Measurements from ENCODE around the gene ZNF57.
"Not testable (repeated sequence)": the region's sequence is repeated elsewhere in the genome, so short reads cannot be mapped to it uniquely, and the experiment has no call there.

Gene ZNF57

DNA sequence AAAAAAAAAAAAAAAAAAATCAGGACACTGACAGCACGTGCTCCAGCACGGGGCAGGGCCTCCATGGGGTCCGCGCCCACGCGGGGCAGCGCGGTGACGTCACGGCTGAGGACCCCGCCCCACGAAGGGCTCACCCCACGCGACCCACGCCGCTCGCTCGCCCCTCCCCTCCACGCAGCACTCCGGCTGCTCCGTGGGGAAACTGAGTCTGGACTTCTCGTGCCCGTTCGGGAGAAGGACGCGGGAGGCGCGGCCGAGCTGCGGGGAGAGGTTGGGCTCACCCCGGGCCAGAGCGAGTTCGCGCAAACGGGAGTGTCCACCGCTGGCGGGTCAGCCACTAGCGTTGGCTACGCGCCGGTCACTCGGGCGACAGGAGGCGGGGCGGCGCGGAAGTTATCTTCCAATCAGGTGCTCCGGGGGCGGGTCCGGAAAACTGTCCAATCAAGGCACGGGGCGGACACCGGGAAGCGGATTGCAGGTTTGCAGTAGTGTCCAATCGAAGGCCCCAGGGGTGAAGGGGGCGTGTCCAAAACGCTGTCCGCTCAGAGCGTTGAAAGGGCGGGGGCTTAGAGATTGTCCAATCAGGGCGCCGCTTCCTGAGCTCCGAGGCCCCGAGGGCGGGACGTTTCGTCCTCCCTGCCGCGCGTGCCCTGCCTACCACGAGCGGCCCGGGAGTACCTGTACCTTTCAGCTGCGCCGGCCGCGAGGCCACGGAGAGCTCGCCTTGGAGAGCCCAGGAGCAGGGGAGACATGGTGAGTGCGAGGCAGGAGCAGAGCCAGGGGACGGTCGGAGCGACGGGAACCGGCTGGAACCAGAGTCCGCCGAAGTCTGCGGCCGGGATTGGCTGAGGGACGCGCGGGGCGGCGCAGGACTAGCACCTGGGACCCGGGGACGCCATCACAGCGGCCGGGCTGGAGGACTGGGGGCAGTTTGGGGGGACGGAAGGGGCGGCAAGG lies at the start of gene ZNF57:
ZNF57 (plus strand) TSS at position 633 of the 957 bp plus-strand sequence; CDS start at position 751, 118 bp downstream.
- peak; percentile 98 for DNase-seq (ENCODE audit: low read depth)

DNA sequence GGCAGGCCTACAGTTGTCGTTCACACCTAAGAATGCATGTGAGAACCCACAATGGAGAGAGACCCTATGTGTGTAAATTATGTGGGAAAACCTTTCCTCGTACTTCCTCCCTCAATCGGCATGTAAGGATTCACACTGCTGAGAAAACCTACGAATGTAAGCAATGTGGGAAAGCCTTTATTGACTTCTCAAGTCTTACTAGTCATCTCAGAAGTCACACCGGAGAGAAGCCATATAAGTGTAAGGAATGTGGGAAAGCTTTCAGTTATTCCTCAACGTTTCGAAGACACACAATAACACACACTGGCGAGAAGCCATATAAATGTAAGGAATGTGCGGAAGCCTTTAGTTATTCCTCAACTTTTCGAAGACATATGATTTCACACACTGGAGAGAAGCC lies 48.1 kb upstream of the ZNF57 start:
- peak; percentile 21 for DNase-seq (ENCODE audit: low read depth)

DNA sequence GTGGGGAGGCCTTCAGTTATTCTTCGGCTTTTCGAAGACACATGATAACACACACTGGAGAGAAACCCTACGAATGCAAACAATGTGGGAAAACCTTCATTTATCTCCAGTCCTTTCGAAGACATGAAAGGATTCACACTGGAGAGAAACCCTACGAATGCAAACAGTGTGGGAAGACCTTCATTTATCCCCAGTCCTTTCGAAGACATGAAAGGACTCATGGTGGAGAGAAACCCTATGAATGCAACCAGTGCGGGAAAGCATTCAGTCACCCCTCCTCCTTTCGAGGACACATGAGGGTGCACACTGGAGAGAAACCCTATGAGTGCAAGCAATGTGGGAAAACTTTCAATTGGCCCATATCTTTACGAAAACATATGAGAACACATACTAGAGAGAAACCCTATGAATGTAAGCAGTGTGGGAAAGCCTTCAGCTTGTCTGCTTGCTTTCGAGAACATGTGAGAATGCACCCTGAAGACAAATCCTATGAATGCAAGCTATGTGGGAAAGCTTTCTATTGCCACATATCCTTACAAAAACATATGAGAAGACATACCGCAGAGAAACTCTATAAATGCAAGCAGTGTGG lies 47.6 kb upstream of the ZNF57 start:
- peak; percentile 15 for DNase-seq (ENCODE audit: low read depth)

DNA sequence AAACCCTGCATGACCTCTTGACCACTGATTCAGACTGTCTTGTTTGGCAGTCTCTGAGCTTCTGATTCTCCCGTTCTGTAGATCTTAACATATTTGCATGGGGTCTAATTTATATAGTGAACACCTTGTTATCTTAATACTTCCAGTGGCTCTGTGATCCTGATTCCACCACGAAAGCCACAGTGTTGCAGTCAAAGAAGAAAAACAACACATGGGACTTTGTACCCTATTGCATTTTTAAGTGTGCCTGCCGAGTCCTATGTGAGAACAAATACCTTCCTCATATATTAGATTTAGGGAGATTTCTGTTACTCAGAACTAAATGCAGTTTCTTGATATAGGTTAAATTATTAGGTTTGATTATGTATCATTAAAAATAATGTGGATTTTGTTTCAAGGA lies 45.9 kb upstream of the ZNF57 start:
- DNase-seq (ENCODE audit: low read depth): no peak

DNA sequence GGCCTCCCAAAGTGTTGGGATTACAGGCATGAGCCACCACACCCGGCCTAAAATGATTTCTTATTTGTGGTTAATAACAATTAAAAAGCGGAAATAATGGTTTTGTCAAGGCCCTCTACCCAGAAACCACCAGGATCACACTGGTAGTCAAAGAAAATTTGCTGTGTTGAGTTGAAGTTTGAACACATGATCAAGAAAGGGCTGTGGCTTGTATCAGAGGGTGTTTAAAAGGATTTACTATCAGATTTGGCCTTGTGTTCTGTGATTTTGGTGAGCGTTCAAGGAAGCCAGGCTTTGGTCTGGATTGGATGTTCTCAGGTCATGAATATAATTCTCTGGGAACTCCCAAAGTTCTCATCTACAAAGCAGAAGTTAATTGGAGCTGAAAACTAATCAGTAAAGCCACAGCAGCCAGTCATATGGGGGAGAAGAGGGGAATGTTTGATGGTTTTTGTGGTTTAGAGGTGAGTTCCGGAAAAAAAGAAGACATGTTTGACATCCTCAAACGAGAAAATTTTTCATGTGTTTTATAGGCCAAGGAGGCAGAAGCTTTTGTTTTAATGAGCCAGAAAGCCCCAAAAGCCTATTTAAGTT lies 44.2 kb upstream of the ZNF57 start:
- no peak for DNase-seq (ENCODE audit: low read depth)

DNA sequence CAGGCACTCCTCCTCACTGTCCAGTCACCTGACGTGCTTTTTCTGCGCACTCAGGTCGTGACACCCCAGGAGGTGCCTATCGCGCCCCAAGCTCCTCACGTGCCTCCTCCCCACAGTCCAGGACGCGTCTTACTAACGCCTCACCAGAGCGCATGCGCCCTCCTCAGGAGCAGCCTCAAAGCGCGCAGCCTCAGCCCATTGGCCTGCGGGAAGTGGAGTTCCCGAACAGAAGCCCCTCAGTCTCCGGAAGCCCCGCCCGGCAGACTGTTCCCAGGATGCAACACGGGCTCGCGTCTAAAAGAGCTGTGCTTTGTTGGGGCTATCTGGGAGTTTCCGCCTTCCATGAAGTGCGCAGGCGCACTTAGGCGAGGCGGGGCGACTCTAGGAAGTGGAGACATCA lies 41.9 kb upstream of the ZNF57 start:
- DNase-seq (ENCODE audit: low read depth): no peak

DNA sequence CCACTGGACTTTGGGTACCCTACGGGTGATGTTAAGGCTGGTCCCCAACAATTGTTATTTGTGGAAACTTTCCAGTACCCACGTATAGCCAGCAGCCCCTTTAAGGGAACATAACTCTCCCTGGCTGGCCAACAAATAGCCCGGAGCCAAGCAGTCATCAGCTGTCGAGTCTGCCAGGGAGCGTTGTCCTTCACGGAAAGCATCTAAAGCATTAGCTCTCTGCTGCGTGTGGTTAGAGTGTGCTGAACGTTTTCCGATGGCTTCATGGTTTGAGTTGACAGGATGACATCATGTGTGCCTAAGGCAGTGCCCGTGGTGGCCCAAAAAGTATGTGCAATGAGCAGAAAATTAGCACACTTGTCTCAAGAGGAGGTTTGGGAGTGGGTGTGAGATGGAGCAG lies 36.9 kb upstream of the ZNF57 start:
- DNase-seq (ENCODE audit: low read depth): no peak

DNA sequence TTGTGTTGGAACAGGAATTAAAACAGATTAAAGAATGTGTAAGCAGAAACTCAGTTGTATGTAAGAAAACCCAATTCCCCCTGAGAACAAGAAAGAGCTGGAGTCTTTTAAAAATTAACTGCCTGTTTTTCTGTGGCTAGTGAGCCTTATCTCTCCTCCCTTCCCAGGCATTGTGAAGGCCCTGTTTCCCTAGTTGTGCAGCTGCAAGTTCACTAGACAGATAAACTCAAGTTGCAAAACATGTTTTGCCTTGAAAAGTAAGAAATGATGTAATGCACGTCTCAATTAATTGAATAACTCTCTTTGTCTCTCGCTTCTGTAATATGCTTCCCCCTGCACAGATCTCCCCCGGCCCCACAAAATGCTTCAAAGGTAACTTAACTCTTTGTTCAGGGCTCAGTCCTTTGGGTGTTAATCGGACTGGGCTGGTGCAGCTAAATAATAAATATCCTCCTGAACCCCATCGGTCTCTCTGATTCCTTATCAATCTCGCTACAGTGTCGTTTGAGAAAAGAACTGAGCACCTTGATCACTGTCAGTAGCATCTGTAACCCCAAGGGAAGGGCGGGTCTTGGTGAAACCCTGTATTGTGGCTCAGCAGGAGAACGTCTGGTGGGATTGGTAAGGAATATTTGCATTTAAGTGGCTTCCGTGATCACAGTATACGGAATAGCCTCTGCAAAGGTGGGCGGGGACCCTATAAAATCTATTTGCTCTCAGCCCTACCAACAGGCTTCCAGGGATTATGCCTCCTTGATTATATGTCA lies 35.2 kb upstream of the ZNF57 start:
- DNase-seq (ENCODE audit: low read depth): peak; percentile 81

DNA sequence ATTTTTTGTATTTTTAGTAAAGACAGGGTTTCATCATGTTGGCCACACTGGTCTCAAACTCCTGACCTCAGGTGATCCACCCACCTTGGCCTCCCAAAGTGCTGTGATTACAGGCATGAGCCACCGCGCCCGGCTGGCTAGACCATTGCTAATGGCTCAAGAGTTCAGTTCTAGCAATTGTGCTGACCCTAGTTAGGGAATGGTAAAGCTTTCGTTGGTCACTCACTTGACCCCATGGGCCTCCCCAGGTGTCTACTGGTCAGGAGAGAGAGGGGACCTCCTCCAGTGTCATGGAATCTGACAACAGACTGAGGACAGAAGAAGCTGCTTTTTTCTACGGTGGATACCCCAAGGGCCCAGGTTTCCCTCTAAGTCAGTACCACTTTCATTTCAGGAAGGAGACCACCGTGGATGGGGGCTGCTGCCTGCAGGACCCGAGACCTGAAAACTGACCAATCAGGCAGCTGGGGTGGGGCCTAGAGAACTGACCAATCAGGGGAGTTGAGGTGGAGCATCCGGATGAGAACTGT lies 34.2 kb upstream of the ZNF57 start:
- DNase-seq (ENCODE audit: low read depth): no peak

DNA sequence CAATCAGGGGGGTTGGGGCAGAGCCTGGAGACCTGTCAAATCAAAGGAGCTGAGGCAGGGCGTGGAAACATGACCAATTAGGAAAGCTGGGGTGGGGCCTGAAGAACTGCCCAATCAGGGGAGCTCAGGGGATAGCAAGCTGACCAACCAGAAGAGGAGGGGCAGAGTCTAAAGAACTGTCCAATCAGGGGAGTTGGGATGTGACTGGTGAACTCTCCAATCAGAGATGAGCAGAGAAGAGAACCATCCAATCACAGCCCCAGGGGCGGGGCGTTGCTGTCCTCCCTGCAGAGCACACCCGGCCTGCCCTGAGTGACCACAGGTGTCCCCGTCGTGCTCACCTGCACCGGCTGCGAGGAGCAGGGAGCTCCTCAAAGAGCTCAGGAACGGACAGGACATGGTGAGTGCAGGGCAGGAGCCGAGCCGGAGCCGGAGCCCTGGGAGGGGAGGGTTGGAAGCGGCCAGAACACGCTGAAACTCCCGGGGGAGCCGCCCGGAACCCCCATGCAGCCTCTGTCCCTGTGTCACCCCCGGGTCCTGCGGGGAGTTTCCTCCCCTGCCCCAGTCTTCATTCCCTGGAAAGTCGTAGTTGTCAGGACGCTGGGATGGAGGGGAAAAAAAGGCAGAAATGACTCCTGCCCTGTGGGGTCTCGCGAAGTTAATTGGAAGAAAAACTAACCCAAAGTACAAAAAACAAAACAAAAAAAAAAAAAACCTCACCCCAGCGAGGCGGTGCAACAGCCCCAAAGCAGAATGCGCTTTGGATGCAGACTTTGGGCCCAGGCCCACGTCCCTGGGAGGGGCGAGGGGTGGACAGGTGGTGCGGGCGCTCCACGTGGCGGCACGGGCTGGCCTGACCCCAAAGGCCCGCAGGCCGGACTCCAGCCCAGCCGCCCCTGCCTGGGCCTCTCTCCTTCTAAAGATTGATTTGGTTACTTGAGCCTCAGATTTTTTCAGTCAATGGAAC lies 33.4 kb upstream of the ZNF57 start, which contains the start of gene ZNF556:
ZNF556 (plus strand) TSS at position 311 of the 967 bp plus-strand sequence; CDS start at position 398, 87 bp downstream.
- no peak for DNase-seq (ENCODE audit: low read depth)

DNA sequence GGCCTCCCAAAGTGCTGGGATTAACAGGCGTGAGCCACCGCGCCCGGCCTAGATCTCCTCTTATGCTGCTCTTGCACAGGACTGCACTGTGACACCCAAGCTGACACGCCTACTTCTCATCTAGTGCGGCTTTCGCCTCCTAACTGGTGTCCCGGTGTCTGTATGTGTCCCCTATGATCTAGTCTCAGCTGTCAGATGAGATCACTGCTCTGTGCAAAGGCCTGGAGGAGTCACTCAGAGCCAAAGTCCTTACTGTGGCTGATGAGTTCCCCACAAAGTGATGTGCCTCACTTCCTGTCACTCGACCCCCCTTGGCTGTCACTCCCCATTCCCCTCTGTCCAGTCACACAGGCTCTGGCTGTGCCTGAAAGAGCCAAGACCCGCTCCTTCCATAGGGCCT lies 31.1 kb upstream of the ZNF57 start:
- no peak for DNase-seq (ENCODE audit: low read depth)

DNA sequence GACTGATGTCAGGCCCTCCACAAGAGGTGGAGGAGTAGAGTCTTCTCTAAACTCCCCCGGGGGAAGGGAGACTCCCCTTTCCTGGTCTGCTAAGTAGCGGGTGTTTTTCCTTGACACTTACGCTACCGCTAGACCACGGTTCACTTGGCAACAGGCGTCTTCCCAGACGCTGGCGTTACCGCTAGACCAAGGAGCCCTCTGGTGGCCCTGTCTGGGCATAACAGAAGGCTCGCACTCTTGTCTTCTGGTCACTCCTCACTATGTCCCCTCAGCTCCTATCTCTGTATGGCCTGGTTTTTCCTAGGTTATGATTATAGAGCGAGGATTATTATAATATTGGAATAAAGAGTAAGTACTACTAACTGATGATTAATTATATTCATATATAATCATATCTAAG lies 28.6 kb upstream of the ZNF57 start:
- DNase-seq (ENCODE audit: low read depth): not testable (repeated sequence)

DNA sequence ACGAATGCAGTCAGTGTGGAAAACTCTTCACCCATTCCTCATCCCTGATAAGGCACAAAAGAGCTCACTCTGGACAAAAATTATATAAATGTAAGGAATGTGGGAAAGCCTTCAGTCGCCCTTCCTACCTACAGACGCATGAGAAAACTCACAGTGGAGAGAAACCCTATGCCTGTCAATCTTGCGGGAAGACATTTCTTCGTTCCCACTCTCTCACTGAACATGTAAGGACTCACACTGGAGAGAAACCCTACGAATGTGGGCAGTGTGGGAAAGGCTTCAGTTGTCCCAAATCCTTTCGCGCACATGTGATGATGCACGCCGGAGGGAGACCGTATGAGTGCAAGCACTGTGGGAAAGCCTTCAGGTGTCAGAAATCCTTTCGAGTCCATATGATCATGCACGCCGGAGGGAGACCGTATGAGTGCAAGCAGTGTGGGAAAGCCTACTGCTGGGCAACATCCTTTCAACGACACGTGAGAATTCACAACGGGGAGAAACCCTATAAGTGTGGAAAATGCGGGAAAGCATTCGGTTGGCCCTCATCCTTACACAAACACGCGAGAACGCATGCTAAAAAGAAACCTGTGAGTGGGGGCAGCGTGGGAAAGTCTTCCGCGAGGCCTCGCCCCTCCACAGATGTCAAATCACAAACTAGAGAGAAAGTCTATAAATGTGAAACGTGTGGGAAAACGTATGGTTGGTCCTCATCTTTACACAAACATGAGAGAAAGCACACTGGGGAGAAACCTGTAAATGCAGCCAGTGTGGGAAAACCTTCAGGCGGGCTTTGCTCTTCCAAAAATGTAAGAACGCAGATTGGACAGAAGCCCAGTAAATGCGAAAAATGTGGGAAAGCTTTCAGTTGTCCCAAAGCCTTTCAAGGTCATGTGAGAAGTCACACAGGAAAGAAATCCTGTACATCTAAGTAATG lies 23.1 kb upstream of the ZNF57 start:
- DNase-seq (ENCODE audit: low read depth): no peak

DNA sequence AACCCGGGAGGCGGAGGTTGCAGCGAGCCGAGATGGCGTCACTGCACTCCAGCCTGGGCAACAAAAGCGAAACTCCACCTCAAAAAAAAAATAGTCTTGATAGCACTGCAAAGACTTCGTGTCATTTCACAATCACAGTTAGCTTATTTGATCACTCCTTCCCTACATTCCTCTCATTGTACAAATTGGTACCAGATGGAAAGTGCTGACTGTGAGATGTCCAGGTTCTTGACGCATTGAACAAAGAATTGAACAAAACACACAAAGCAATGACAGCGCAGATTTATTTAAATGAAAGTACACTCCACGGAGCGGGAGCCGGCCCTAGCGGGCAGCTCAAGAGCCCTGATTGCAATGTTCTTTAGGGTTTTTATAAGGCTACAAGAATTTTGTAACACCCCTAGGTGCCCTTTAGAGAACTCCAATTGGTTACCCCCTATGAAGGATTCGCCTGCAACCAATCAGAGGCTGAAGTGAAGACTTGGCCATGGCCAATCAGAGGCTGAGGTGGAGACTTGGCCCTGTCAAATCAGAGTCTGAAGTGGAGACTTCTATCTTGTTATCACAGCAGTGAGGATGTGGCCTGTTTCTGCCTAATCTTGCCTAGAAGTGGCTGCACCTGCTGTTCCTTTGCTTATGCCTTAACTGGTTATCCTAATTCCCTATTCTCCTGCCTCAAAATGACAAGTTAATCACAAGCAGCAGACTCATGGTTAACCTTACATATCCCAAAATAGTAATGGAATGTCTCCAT lies 16.9 kb upstream of the ZNF57 start:
- DNase-seq (ENCODE audit: low read depth): no peak

DNA sequence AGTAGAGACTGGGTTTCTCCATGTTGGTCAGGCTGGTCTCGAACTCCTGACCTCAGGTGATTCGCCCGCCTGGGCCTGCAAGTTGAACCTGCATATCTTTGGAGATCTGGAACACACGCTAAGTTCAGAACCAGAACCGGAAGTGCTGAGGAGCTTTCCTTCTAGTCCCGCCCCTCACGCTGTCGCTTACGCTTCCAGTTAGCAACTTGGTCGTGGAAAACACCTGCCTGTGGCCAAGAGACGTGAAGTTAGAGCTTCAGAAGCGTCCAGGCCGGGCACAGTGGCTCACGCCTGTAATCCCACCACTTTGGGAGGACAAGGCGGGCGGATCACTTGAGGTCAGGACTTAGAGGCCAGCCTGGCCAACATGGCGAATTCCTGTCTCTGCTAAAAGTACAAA lies 15.0 kb upstream of the ZNF57 start:
- DNase-seq (ENCODE audit: low read depth): no peak

DNA sequence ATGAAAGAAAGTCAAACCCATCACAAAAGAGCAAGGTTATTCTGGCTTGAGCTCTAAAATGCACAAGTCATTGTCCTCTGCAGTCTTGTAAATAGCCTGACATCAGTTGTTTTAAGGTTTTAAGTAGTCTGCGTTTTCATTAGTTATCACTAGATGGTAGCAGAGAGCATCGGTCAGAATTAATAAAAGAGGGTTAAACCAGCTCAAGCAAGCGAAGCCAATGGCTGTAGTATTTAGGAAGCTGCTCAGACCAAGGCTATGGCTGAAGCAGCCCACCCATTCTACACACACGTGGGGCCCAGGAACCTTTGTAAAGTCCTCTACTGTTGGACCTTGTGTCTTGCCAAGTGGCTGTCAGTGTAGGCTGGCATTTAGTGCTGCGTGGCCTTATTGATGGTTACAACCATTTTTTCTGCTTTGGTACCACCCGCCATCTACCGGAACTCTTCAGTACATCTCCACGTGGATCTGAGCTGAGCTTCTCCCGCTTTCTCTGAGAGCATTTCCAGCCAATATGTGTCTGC lies 13.3 kb upstream of the ZNF57 start:
- DNase-seq (ENCODE audit: low read depth): peak; percentile 64

DNA sequence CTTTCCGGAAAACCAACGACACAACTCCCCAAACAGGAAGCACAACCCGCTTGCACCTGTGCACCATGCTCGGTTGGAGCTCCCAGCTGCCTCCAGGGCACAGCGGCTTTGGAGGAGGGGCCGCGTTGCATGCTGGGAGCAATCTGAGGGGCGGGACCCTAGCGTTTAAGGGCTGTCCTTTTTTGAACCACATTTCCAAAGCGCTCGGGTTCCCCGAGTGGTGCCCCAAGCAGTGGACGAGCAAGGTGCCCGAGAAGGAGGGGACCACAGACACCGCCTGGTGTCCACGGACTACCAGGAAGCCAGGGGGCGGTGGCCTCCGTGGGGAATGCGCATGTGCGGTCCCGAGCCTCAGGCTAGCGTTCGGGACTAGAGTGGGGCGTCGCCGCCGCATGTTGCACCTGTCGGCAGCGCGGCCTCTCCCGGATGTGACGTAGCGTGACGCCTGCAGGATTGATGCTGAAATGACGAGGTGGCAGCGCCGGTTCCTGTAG lies 11.9 kb upstream of the ZNF57 start:
- DNase-seq (ENCODE audit: low read depth): peak; percentile 21

DNA sequence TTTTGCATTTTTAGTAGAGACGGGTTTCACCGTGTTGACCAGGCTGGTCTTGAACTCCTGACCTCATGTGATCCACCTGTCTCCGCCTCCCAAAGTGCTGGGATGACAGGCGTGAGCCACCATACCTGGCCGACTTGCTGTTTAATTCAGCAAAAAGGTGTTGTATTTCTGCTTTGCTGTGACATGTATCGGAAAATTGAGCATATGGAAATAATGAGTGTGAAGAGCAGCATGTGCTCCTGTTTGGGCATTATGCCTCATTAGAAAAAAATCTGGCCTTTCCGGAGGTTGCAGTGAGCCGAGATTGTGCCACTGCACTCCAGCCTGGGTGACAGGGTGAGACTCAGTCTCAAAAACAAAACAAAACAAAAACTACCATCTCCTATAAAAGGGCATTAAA lies 10.2 kb upstream of the ZNF57 start:
- DNase-seq (ENCODE audit: low read depth): not testable (repeated sequence)
